Ecto neural progenitor cell (in vitro differentiated cells): Measurements from ENCODE around the gene PLS3.

Experiments used
- DNase-seq: peaks from one replicate; pipeline ENCODE4 v3.0.0-alpha.2; 2018; ENCODE audit warnings: low spot score

Gene PLS3

GRCh38 chrX:115694028-115694427 is 133.1 kb downstream of the PLS3 start:
- DNase-seq: no peak

- DNase-seq: no peak
Measured at GRCh38 chrX:115696039-115696438, 135.1 kb downstream of the PLS3 start.

GRCh38 chrX:115696939-115697338 is 136.0 kb downstream of the PLS3 start:
- DNase-seq: no peak

- no peak for DNase-seq
Measured at GRCh38 chrX:115697806-115698205, 136.8 kb downstream of the PLS3 start.
